Neuronal stem cell (in vitro differentiated cells): ENCODE data around the gene HCN1.
"Not testable (repeated sequence)": the region's sequence is repeated elsewhere in the genome, so short reads cannot be mapped to it uniquely, and the experiment has no call there.

Experiments
- DNase-seq: peaks from one replicate; pipeline ENCODE4 v3.0.0-alpha.2; 2013; ENCODE audit warnings: low spot score
- H2AFZ ChIP-seq: one replicate; pipeline ENCODE4 v1.6.1; 2013; ENCODE audit warnings: mild to moderate bottlenecking, low read length, inconsistent platforms
- H2AK5ac ChIP-seq: 2 replicates; pipeline ENCODE4 v1.6.1; 2013; ENCODE audit warnings: low read depth, mild to moderate bottlenecking, inconsistent platforms, low read length, moderate library complexity, mixed read lengths
- H2BK120ac ChIP-seq: 2 replicates; pipeline ENCODE4 v1.6.1; 2013; ENCODE audit warnings: low read depth, mild to moderate bottlenecking, inconsistent platforms, low read length, moderate library complexity, mixed read lengths
- H2BK12ac ChIP-seq: one replicate; pipeline ENCODE4 v1.6.1; 2013; ENCODE audit warnings: low read length, inconsistent platforms
- H2BK15ac ChIP-seq: 2 replicates; pipeline ENCODE4 v1.6.1; 2013; ENCODE audit warnings: mild to moderate bottlenecking, low read length, inconsistent platforms, mixed read lengths
- H2BK5ac ChIP-seq: one replicate; pipeline ENCODE4 v1.6.1; 2013; ENCODE audit warnings: inconsistent platforms, mild to moderate bottlenecking, low read length, moderate library complexity
- H3K14ac ChIP-seq: one replicate; pipeline ENCODE4 v1.6.1; 2013; ENCODE audit warnings: low read length, inconsistent platforms
- H3K18ac ChIP-seq: 2 replicates; pipeline ENCODE4 v1.6.1; 2013; ENCODE audit warnings: low read length, inconsistent platforms
- H3K23ac ChIP-seq: 2 replicates; pipeline ENCODE4 v1.6.1; 2013; ENCODE audit warnings: low read depth, mild to moderate bottlenecking, mixed read lengths, low read length, inconsistent platforms; ENCODE audit not compliant: poor library complexity
- H3K27ac ChIP-seq: replicated peaks from 3 replicates; pipeline ENCODE4 v1.5.1; 2013; ENCODE audit warnings: low read length, inconsistent platforms
- H3K27me3 ChIP-seq, 3 experiments: 2 replicates each; pipeline ENCODE4 v1.6.1; 2013; ENCODE audit warnings: low read length in 3 of 3, mild to moderate bottlenecking in 2 of 3, inconsistent platforms in 1 of 3, low read depth in 1 of 3, mixed read lengths in 1 of 3, moderate library complexity in 1 of 3; ENCODE audit not compliant: control insufficient read depth in 3 of 3, insufficient read depth in 3 of 3
- H3K36me3 ChIP-seq, 2 donors: replicated peaks in 1 of 2; 2 replicates each; pipeline ENCODE4 v1.6.1; 2013; ENCODE audit warnings: low read length in 2 of 2; ENCODE audit not compliant: control insufficient read depth in 2 of 2, insufficient read depth in 2 of 2
- H3K4ac ChIP-seq: 2 replicates; pipeline ENCODE4 v1.6.1; 2013; ENCODE audit warnings: inconsistent platforms, mild to moderate bottlenecking, low read length, moderate library complexity
- H3K4me1 ChIP-seq, 2 donors: 1 replicate in 1 of 2; 2 replicates in 1 of 2; pipeline ENCODE4 v1.6.1; 2013; ENCODE audit warnings: low read length in 2 of 2, low read depth in 1 of 2; ENCODE audit not compliant: control insufficient read depth in 2 of 2, insufficient read depth in 1 of 2
- H3K4me2 ChIP-seq: one replicate; pipeline ENCODE4 v1.6.1; 2013; ENCODE audit warnings: mild to moderate bottlenecking, low read length, inconsistent platforms; ENCODE audit not compliant: insufficient read depth, poor library complexity, severe bottlenecking
- H3K4me3 ChIP-seq, 2 donors: 2 replicates each; pipeline ENCODE4 v1.5.1; 2013; ENCODE audit warnings: low read length in 2 of 2, mild to moderate bottlenecking in 2 of 2, inconsistent platforms in 1 of 2, moderate library complexity in 1 of 2
- H3K79me1 ChIP-seq: one replicate; pipeline ENCODE4 v1.6.1; 2013; ENCODE audit warnings: low read depth, mild to moderate bottlenecking, inconsistent platforms, low read length, moderate library complexity
- H3K9ac ChIP-seq: one replicate; pipeline ENCODE4 v1.6.1; 2013; ENCODE audit warnings: mild to moderate bottlenecking, low read depth, low read length, inconsistent platforms; ENCODE audit not compliant: poor library complexity
- H3K9me3 ChIP-seq, 2 donors: replicated peaks in 1 of 2; 2 replicates each; pipeline versions ENCODE3 to v1.6.1; 2013; ENCODE audit warnings: low read length in 2 of 2, mild to moderate bottlenecking in 2 of 2, inconsistent platforms in 1 of 2, low read depth in 1 of 2, mixed read lengths in 1 of 2, moderate library complexity in 1 of 2; ENCODE audit not compliant: control insufficient read depth in 2 of 2, insufficient read depth in 1 of 2
- H4K8ac ChIP-seq: one replicate; pipeline ENCODE4 v1.6.1; 2013; ENCODE audit warnings: low read depth, mild to moderate bottlenecking, inconsistent platforms, low read length, moderate library complexity
- H4K91ac ChIP-seq: one replicate; pipeline ENCODE4 v1.6.1; 2013; ENCODE audit warnings: low read length, low read depth, mild to moderate bottlenecking, inconsistent platforms; ENCODE audit not compliant: poor library complexity
- WGBS, 2 donors: extraction: QIAGEN DNeasy Blood & Tissue Kit; methylation state at CpG; one replicate each; pipeline ENCODE4 v1.1.7; 2013; ENCODE audit warnings: missing lambda C conversion rate in 2 of 2, mixed read lengths in 1 of 2; ENCODE audit not compliant: insufficient read length in 2 of 2, insufficient replicate concordance in 1 of 2; ENCODE audit errors: extremely low coverage in 2 of 2; 5-methylcytosine and 5-hydroxymethylcytosine counted together

Gene HCN1

DNA sequence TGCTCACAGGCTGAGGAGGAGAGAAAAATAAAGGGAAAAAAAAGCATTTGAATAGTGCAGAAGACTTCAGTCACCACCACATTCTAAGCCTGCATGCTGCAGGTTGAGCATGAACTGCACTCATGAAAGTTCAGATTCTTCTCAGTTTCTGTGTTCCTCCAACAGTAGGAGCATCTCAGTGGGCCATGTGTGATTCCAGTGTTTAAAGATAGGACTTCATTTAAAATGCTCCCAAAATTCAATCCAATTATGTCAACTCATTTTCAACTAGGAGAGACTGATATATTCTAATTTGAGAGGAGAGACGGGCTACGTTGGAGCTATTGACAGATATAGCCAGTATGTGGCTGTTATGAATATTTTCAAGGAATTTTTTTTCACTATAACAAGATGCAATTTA lies 186.8 kb downstream of the HCN1 start:
- Histone ChIP-seq H3K36me3 (no peaks in the 10 kb centered on the region), H3K4me2 (no peak overlapping the region), H3K4me1 (no peaks in the 10 kb centered on the region), H3K9me3 (no peaks in the 10 kb centered on the region), H2BK12ac (no peak overlapping the region), H3K27me3 (no peaks in the 10 kb centered on the region), H3K4me3 (no peak overlapping the region), H2AFZ (no peak overlapping the region), H3K4ac (no peak overlapping the region), H3K9ac (no peak overlapping the region), H3K27ac (no peak overlapping the region), H3K23ac (no peak overlapping the region), H2AK5ac (no peak overlapping the region), H4K8ac (no peak overlapping the region), H4K91ac (no peak overlapping the region), H2BK120ac (no peak overlapping the region), H2BK15ac (no peak overlapping the region), H3K14ac (no peak overlapping the region), H3K79me1 (no peaks in the 10 kb centered on the region), H3K18ac (no peak overlapping the region), H2BK5ac (no peak overlapping the region)
- no peak for DNase-seq
- no CpG with 5 or more reads among the region's 2 CpGs for WGBS, 2 donors

- WGBS, 2 donors: no CpG with 5 or more reads among the region's 1 CpG
- H2BK120ac ChIP-seq: no peak overlapping the region
- no peak overlapping the region for H3K23ac ChIP-seq
- H3K27me3 ChIP-seq: no peaks in the 10 kb centered on the region
- H3K9ac ChIP-seq: no peak overlapping the region
- no peak overlapping the region for H2AFZ ChIP-seq
- no peak overlapping the region for H3K14ac ChIP-seq
- H3K4me3 ChIP-seq: no peak overlapping the region
- DNase-seq: no peak
- no peak overlapping the region for H2AK5ac ChIP-seq
- H3K4me1 ChIP-seq: no peaks in the 10 kb centered on the region
- no peaks in the 10 kb centered on the region for H3K36me3 ChIP-seq
- H3K79me1 ChIP-seq: no peaks in the 10 kb centered on the region
- H4K91ac ChIP-seq: no peak overlapping the region
- no peaks in the 10 kb centered on the region for H3K9me3 ChIP-seq
- no peak overlapping the region for H4K8ac ChIP-seq
- H3K4me2 ChIP-seq: no peak overlapping the region
- no peak overlapping the region for H2BK15ac ChIP-seq
- H3K27ac ChIP-seq: no peak overlapping the region
- H3K4ac ChIP-seq: no peak overlapping the region
- no peak overlapping the region for H3K18ac ChIP-seq
- no peak overlapping the region for H2BK12ac ChIP-seq
- H2BK5ac ChIP-seq: no peak overlapping the region
Observed at GRCh38 chr5:45508135-45508534, 188.0 kb downstream of the HCN1 start.

DNA sequence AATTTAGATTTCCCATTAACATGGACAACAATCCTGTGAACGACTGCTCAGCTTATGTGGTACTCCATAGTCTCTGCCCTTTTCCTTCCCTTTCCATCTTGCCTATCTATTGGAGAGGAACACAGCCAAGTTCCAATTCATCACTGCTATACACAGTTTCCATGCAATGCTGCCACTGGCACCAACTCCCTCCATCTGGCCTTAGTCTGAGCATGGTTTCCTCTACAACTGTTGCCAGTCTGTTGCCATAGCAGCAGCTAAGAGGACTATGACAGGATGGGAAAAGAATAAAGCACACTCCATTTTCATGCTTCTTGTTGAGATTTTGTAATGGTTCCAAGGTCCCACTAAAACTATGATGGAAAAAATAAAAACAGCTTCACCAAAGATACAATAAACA lies 189.0 kb downstream of the HCN1 start:
- Histone ChIP-seq H3K4me1 (no peaks in the 10 kb centered on the region), H2BK15ac (no peak overlapping the region), H2AK5ac (no peak overlapping the region), H3K36me3 (no peaks in the 10 kb centered on the region), H2BK12ac (no peak overlapping the region), H4K8ac (no peak overlapping the region), H3K4me3 (no peak overlapping the region), H3K9me3 (no peaks in the 10 kb centered on the region), H2BK120ac (no peak overlapping the region), H3K9ac (no peak overlapping the region), H3K4me2 (no peak overlapping the region), H2BK5ac (no peak overlapping the region), H3K23ac (no peak overlapping the region), H3K18ac (no peak overlapping the region), H3K79me1 (no peaks in the 10 kb centered on the region), H2AFZ (no peak overlapping the region), H3K27me3 (no peaks in the 10 kb centered on the region), H4K91ac (no peak overlapping the region), H3K4ac (no peak overlapping the region), H3K14ac (no peak overlapping the region), H3K27ac (no peak overlapping the region)
- no peak for DNase-seq
- WGBS, 2 donors: no CpG with 5 or more reads among the region's 1 CpG

DNA sequence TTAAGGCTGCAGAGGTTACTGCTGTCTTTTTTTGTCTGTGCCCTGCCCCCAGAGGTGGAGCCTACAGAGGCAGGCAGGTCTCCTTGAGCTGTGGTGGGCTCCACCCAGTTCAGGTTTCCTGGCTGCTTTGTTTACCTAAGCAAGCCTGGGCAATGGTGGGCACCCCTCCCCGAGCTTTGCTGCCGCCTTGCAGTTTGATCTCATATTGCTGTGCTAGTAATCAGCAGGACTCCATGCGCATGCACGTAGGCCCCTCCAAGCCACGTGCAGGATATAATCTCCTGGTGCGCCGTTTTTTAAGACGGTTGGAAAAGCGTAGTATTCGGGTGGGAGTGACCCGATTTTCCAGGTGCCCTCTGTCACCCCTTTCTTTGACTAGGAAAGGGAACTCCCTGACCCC lies 197.2 kb downstream of the HCN1 start:
- H3K18ac ChIP-seq, H4K91ac ChIP-seq, H3K27ac ChIP-seq, H3K23ac ChIP-seq, H3K36me3 ChIP-seq, H3K27me3 ChIP-seq, H2AFZ ChIP-seq, H4K8ac ChIP-seq, H2BK120ac ChIP-seq, H3K79me1 ChIP-seq, H3K14ac ChIP-seq, H3K4me2 ChIP-seq, DNase-seq, H3K4ac ChIP-seq, H2BK5ac ChIP-seq, H2AK5ac ChIP-seq, H3K9me3 ChIP-seq, H2BK12ac ChIP-seq, H3K4me1 ChIP-seq, H3K4me3 ChIP-seq, H3K9ac ChIP-seq, H2BK15ac ChIP-seq: not testable (repeated sequence)
- no CpG with 5 or more reads among the region's 11 CpGs for WGBS, 2 donors
